ENCODE results near the gene NAAA. TPM values are rescaled to one million over a fixed set of nuclear protein-coding genes. Genes with fewer than 3 reads are reported as not detected.

NAAA gene
- total and polyA plus RNA-seq, 3 donors from 2014 or later: 6.3 to 24.9 (median 15.2) TPM

- no peaks in the 10 kb centered on the region for H3K9me3 ChIP-seq
- no peak overlapping the region for H3K27ac ChIP-seq
- DNase-seq: no peak
- intact Hi-C loops (cut with DNase I; ENCODE audit: low total_unique reads): no loop called here
- TF ChIP-seq POLR2A (IDR thresholded peaks at IDR 0.05) (no peak), CTCF (IDR thresholded peaks at IDR 0.05) (no peak)
- H3K4me1 ChIP-seq: no peaks in the 10 kb centered on the region
- WGBS, 2 donors: 67 to 72% methylated on average over 5 to 18 of the region's 18 CpGs
- no peaks in the 10 kb centered on the region for H3K27me3 ChIP-seq
- no peak overlapping the region for H3K4me3 ChIP-seq
- no peaks in the 10 kb centered on the region for H3K36me3 ChIP-seq (ENCODE audit: low read depth, missing control alignments)
These were observed 64.6 kb downstream of the NAAA start for GRCh38 chr4:75876218-75876617.

GRCh38 chr4:75869100-75869499 is 71.7 kb downstream of the NAAA start:
- Histone ChIP-seq H3K4me1 (no peaks in the 10 kb centered on the region), H3K4me3 (no peak overlapping the region), H3K27ac (no peak overlapping the region), H3K36me3 (ENCODE audit: low read depth, missing control alignments) (no peaks in the 10 kb centered on the region), H3K27me3 (no peaks in the 10 kb centered on the region), H3K9me3 (no peaks in the 10 kb centered on the region)
- 39 to 41% methylated on average over 3 of the region's 3 CpGs for WGBS, 2 donors
- intact Hi-C loops (cut with DNase I; ENCODE audit: low total_unique reads): no loop called here
- no peak for DNase-seq
- TF ChIP-seq POLR2A (IDR thresholded peaks at IDR 0.05): no peak
- TF ChIP-seq CTCF (IDR thresholded peaks at IDR 0.05): no peak

GRCh38 chr4:75867130-75867529 is 73.7 kb downstream of the NAAA start:
- no peak for DNase-seq
- intact Hi-C loops (cut with DNase I; ENCODE audit: low total_unique reads): no loop called here
- Histone ChIP-seq H3K4me1 (no peaks in the 10 kb centered on the region), H3K27ac (no peak overlapping the region), H3K9me3 (no peaks in the 10 kb centered on the region), H3K4me3 (no peak overlapping the region), H3K36me3 (ENCODE audit: low read depth, missing control alignments) (no peaks in the 10 kb centered on the region), H3K27me3 (no peaks in the 10 kb centered on the region)
- WGBS, 2 donors: 61 to 62% methylated on average over 3 of the region's 3 CpGs
- TF ChIP-seq CTCF (IDR thresholded peaks at IDR 0.05) (no peak), POLR2A (IDR thresholded peaks at IDR 0.05) (no peak)

Other genes with a start within 250 kb of the NAAA start
- gene USO1, start 216.4 kb downstream of the NAAA start, total RNA-seq: 10 to 100 TPM; 57.5 to 64.6 TPM
- gene USO1, start 216.4 kb downstream of the NAAA start, polyA plus RNA-seq (ENCODE audit: insufficient read depth, low read depth, low replicate concordance): 53.3 TPM
- under 1 TPM; 0.50 to 0.71 TPM for gene PPEF2, start 38.6 kb downstream of the NAAA start, total RNA-seq
- 1.4 TPM for gene PPEF2, start 38.6 kb downstream of the NAAA start, polyA plus RNA-seq (ENCODE audit: insufficient read depth, low read depth, low replicate concordance)
- gene SDAD1, start 49.9 kb upstream of the NAAA start, total RNA-seq: 10 to 100 TPM; 54.6 to 55.2 TPM
- 38.8 TPM for gene SDAD1, start 49.9 kb upstream of the NAAA start, polyA plus RNA-seq (ENCODE audit: insufficient read depth, low read depth, low replicate concordance)
- gene CXCL9, start 66.5 kb upstream of the NAAA start, total RNA-seq: 1 to 10 TPM; 3.9 TPM
- gene CXCL9, start 66.5 kb upstream of the NAAA start, polyA plus RNA-seq (ENCODE audit: insufficient read depth, low read depth, low replicate concordance): 11.2 TPM
- gene CXCL10, start 82.5 kb upstream of the NAAA start, total RNA-seq: not detected
- gene CXCL10, start 82.5 kb upstream of the NAAA start, polyA plus RNA-seq (ENCODE audit: insufficient read depth, low read depth, low replicate concordance): 5.9 TPM
- under 1 TPM in 1 of 2 donors, not detected in 1; 0.55 TPM for gene CXCL11, start 95.1 kb upstream of the NAAA start, total RNA-seq
- 2.0 TPM for gene CXCL11, start 95.1 kb upstream of the NAAA start, polyA plus RNA-seq (ENCODE audit: insufficient read depth, low read depth, low replicate concordance)
- gene ART3, start 133.7 kb upstream of the NAAA start, total RNA-seq: 10 to 100 TPM; 52.5 to 73.9 TPM
- gene ART3, start 133.7 kb upstream of the NAAA start, polyA plus RNA-seq (ENCODE audit: insufficient read depth, low read depth, low replicate concordance): 166 TPM
- gene NUP54, start 207.4 kb upstream of the NAAA start, total RNA-seq: 10 to 100 TPM; 45.0 to 48.6 TPM
- 39.0 TPM for gene NUP54, start 207.4 kb upstream of the NAAA start, polyA plus RNA-seq (ENCODE audit: insufficient read depth, low read depth, low replicate concordance)

Data from testis (tissue), 3 donors.